ENCODE results near the gene ELN. TPM values are rescaled to one million over a fixed set of nuclear protein-coding genes. Genes with fewer than 3 reads are reported as not detected.
A peak's percentile ranks its signal among the peaks of the same experiment; 100 is the strongest.

ELN gene
- total RNA-seq, 1 experiment from 2014 or later, result 0.23 TPM

GRCh38 chr7:74023786-74024185 is 4.2 kb upstream of the ELN start:
- no peak for DNase-seq (ENCODE audit: low read depth)

- DNase-seq (ENCODE audit: low read depth), result peak; percentile 57
These were observed 2.8 kb upstream of the ELN start for GRCh38 chr7:74025146-74025545.

- DNase-seq (ENCODE audit: low read depth), result no peak
These were observed 2.2 kb upstream of the ELN start for GRCh38 chr7:74025730-74026129.

GRCh38 chr7:74026406-74026902 is 1.5 kb upstream of the ELN start:
- no peak for DNase-seq (ENCODE audit: low read depth)

GRCh38 chr7:74026903-74027682 is 880 bp upstream of the ELN start:
- peak; percentile 84 for DNase-seq (ENCODE audit: low read depth)

- DNase-seq (ENCODE audit: low read depth), result no peak
These were observed 407 bp downstream of the ELN start for GRCh38 chr7:74028321-74028838.

GRCh38 chr7:74029089-74029785 is 1.3 kb downstream of the ELN start:
- DNase-seq (ENCODE audit: low read depth), result no peak

GRCh38 chr7:74029991-74030415 is 2.0 kb downstream of the ELN start:
- no peak for DNase-seq (ENCODE audit: low read depth)

GRCh38 chr7:74030861-74031260 is 2.9 kb downstream of the ELN start:
- no peak for DNase-seq (ENCODE audit: low read depth)

- peak; percentile 45 for DNase-seq (ENCODE audit: low read depth)
These were observed 3.6 kb downstream of the ELN start for GRCh38 chr7:74031403-74032190.

GRCh38 chr7:74032191-74032490 is 4.2 kb downstream of the ELN start:
- peak; percentile 73 for DNase-seq (ENCODE audit: low read depth)

- DNase-seq (ENCODE audit: low read depth), result no peak
These were observed 4.8 kb downstream of the ELN start for GRCh38 chr7:74032624-74033371.

- DNase-seq (ENCODE audit: low read depth), result peak; percentile 13
These were observed 5.7 kb downstream of the ELN start for GRCh38 chr7:74033372-74034311.

- DNase-seq (ENCODE audit: low read depth), result peak; percentile 7
These were observed 9.6 kb downstream of the ELN start for GRCh38 chr7:74037609-74038008.

- peak; percentile 6 for DNase-seq (ENCODE audit: low read depth)
These were observed 10.4 kb downstream of the ELN start for GRCh38 chr7:74038194-74038961.

- no peak for DNase-seq (ENCODE audit: low read depth)
These were observed 11.4 kb downstream of the ELN start for GRCh38 chr7:74039337-74039736.

- no peak for DNase-seq (ENCODE audit: low read depth)
These were observed 12.3 kb downstream of the ELN start for GRCh38 chr7:74040101-74040790.

- no peak for DNase-seq (ENCODE audit: low read depth)
These were observed 13.0 kb downstream of the ELN start for GRCh38 chr7:74040791-74041520.

Measured in Daoy (cell line).